Mesothelial cell of epicardium (in vitro differentiated cells): Measurements from ENCODE around the gene PHF21B. TPM values are rescaled to one million over a fixed set of nuclear protein-coding genes. Genes with fewer than 3 reads are reported as not detected.
A peak's percentile ranks its signal among the peaks of the same experiment; 100 is the strongest.

Source experiments
- DNase-seq, 2 experiments: peaks; one replicate each; pipeline ENCODE4 v3.0.0; 2021; ENCODE audit warnings: low spot score in 2 of 2; ENCODE audit not compliant: unreplicated experiment in 2 of 2
- H3K27ac Mint-ChIP-seq: 2 replicates; pipeline ENCODE4 v1.8.0; 2021; ENCODE audit warnings: mixed read lengths
- H3K27me3 Mint-ChIP-seq: 2 replicates; pipeline ENCODE4 v1.8.0; 2021; ENCODE audit warnings: low read depth, mixed read lengths
- H3K36me3 Mint-ChIP-seq: 2 replicates; pipeline ENCODE4 v1.8.0; 2021; ENCODE audit warnings: mixed read lengths
- H3K4me1 Mint-ChIP-seq: 2 replicates; pipeline ENCODE4 v1.8.0; 2021; ENCODE audit warnings: mixed read lengths
- H3K4me3 Mint-ChIP-seq: 2 replicates; pipeline ENCODE4 v1.8.0; 2021; ENCODE audit warnings: mild to moderate bottlenecking, moderate library complexity, mixed read lengths
- H3K9me3 Mint-ChIP-seq: 2 replicates; pipeline ENCODE4 v1.8.0; 2021; ENCODE audit warnings: mixed read lengths
- CTCF ChIP-seq: fragments of 200-600 bp; sonication (generic); IDR thresholded peaks from one replicate; pipeline ENCODE4 v1.5.0; 2021; ENCODE audit warnings: antibody characterized with exemption; ENCODE audit not compliant: unreplicated experiment
- total RNA-seq: library from RNA; stranded (reverse); gene quantifications from 3 replicates; pipeline ENCODE4 v1.2.1, GENCODE V29; 2021

Gene PHF21B
- total RNA-seq, 1 donor from 2014 or later, result 8.6 TPM

GRCh38 chr22:44898236-44898635 is 111.6 kb downstream of the PHF21B start:
- Mint-ChIP-seq H3K36me3 (peaks cover 18% of the 10 kb centered on the region), H3K27ac (no peak overlapping the region), H3K4me3 (no peak overlapping the region), H3K4me1 (no peaks in the 10 kb centered on the region), H3K27me3 (peaks cover 6% of the 10 kb centered on the region), H3K9me3 (peaks cover 28% of the 10 kb centered on the region)
- DNase-seq, result peak in 1 of 2 experiments; percentile 22
- no peak for TF ChIP-seq CTCF

GRCh38 chr22:44895296-44896055 is 114.3 kb downstream of the PHF21B start:
- no peak for TF ChIP-seq CTCF
- no peaks in the 10 kb centered on the region for H3K4me1 Mint-ChIP-seq
- no peak overlapping the region for H3K27ac Mint-ChIP-seq
- H3K4me3 Mint-ChIP-seq, result no peak overlapping the region
- H3K27me3 Mint-ChIP-seq, result peaks cover 3% of the 10 kb centered on the region
- DNase-seq, result no peak
- H3K9me3 Mint-ChIP-seq, result peaks cover 13% of the 10 kb centered on the region
- peaks cover 3% of the 10 kb centered on the region for H3K36me3 Mint-ChIP-seq

- no peak for DNase-seq
- H3K36me3 Mint-ChIP-seq, result peaks cover under 1% of the 10 kb centered on the region
- no peak for TF ChIP-seq CTCF
- H3K27me3 Mint-ChIP-seq, result peaks cover under 1% of the 10 kb centered on the region
- peaks cover 9% of the 10 kb centered on the region for H3K9me3 Mint-ChIP-seq
- H3K4me1 Mint-ChIP-seq, result no peaks in the 10 kb centered on the region
- H3K27ac Mint-ChIP-seq, result no peak overlapping the region
- H3K4me3 Mint-ChIP-seq, result no peak overlapping the region
Observed at GRCh38 chr22:44894782-44895181, 115.0 kb downstream of the PHF21B start.

- H3K9me3 Mint-ChIP-seq, result peaks cover 7% of the 10 kb centered on the region
- H3K36me3 Mint-ChIP-seq, result no peaks in the 10 kb centered on the region
- no peak for DNase-seq
- no peak for TF ChIP-seq CTCF
- H3K27ac Mint-ChIP-seq, result no peak overlapping the region
- no peaks in the 10 kb centered on the region for H3K27me3 Mint-ChIP-seq
- no peaks in the 10 kb centered on the region for H3K4me1 Mint-ChIP-seq
- H3K4me3 Mint-ChIP-seq, result no peak overlapping the region
Observed at GRCh38 chr22:44894321-44894720, 115.5 kb downstream of the PHF21B start.

GRCh38 chr22:44893731-44894080 is 116.1 kb downstream of the PHF21B start:
- Mint-ChIP-seq H3K27me3 (no peaks in the 10 kb centered on the region), H3K27ac (no peak overlapping the region), H3K36me3 (no peaks in the 10 kb centered on the region), H3K4me1 (no peaks in the 10 kb centered on the region), H3K4me3 (no peak overlapping the region), H3K9me3 (peaks cover 5% of the 10 kb centered on the region)
- DNase-seq, result no peak
- no peak for TF ChIP-seq CTCF
